SHP77 (cell line): ENCODE results near the gene COPS9.

ENCODE experiments used
- DNase-seq, 2 experiments: peaks; one replicate each; lab custom pipeline; 2025; lab: John Stamatoyannopoulos, UW

The COPS9 gene

DNA sequence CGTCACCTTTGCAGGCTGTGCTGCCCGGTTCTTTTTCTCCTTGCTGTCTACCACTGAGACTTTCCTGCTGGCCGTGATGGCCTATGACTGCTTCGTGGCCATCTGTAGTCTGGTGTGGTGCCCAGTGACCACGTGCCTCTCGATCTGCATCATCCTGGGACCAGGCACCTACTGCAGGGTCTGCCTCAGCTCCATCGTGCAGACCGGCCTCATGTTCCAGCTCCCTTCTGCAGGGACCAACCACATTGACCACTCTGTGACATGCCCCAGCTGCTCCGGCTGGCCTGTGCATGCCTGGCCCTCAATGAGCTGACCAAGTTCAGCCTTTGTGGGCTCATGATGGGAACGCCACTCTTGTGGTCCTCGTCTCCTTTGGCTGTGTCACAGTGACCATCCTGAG, 26.7 kb downstream of the COPS9 start:
- no peak for DNase-seq

- DNase-seq = no peak
These were observed 28.7 kb downstream of the COPS9 start for GRCh38 chr2:240107477-240107796.

DNA sequence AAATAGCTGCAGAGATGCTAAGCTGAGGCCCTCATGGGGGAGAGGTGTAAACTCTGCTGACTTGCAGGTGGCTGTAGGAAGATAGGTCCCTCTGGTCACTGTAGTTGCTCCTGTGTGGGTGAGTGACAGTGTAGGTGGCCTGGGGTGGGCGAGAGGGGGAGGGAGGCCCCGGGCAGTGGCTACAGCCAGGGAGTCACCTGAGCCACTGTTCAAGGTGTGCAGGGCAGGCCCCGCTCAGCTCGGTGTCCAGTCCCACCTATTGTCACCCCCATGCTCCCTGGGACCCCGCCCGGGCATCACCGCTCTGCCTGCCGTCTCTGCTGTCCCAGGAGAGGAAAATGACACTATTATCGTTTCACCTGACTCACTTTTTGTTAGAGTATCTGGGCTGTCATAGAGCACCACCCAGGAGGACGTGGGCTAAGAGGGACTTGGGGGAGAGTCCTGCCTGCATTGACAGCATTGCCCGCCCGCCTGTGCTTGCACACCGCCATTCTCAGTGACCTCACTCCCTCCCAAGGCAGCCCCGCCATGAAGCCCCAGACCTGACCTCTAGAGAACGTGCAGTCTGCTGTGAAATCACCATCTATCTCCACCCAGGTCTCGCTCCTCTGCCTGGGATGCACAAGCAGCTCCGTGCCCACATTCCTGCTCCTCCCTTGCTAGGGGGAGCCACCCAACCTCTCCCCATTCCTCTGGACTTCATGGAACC, 29.2 kb downstream of the COPS9 start:
- DNase-seq = no peak

DNA sequence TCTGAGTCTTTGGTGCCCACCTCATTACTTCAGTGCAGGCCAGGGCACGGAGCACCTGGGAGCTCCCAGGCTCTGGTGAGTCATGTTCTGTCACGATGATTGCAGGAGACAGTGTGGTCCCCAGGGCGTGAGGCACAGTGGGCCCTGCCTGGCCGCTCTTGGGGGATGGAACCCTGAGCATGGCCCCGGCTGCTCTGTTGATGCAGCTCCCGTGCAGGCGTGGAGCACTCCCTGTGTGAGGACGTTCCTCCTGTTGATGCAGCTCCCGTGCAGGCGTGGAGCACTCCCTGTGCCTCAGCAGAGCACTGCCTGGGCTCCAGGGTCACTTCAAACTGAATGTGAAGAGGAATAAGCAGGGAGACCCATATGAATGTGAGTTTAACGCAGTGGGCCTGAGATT, 30.1 kb downstream of the COPS9 start:
- DNase-seq = no peak

- DNase-seq = no peak
These were observed 33.0 kb downstream of the COPS9 start for GRCh38 chr2:240103136-240103535.

DNA sequence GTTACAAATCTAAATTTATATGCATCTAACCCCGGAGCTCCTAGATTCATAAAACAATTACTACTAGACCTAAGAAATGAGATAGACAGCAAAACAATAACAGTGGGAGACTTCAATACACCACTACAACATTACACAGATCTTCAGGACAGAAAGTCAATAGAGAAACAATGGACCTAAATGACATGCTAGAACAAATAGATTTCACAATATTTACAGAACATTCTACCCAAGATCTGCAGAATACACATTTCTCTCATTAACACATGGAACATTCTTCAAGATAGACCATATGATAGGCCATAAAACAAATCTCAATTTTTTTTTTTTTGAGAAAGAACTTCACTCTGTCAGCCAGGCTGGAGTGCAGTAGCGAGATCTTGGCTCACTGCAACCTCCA, 37.8 kb downstream of the COPS9 start:
- DNase-seq = no peak

DNA sequence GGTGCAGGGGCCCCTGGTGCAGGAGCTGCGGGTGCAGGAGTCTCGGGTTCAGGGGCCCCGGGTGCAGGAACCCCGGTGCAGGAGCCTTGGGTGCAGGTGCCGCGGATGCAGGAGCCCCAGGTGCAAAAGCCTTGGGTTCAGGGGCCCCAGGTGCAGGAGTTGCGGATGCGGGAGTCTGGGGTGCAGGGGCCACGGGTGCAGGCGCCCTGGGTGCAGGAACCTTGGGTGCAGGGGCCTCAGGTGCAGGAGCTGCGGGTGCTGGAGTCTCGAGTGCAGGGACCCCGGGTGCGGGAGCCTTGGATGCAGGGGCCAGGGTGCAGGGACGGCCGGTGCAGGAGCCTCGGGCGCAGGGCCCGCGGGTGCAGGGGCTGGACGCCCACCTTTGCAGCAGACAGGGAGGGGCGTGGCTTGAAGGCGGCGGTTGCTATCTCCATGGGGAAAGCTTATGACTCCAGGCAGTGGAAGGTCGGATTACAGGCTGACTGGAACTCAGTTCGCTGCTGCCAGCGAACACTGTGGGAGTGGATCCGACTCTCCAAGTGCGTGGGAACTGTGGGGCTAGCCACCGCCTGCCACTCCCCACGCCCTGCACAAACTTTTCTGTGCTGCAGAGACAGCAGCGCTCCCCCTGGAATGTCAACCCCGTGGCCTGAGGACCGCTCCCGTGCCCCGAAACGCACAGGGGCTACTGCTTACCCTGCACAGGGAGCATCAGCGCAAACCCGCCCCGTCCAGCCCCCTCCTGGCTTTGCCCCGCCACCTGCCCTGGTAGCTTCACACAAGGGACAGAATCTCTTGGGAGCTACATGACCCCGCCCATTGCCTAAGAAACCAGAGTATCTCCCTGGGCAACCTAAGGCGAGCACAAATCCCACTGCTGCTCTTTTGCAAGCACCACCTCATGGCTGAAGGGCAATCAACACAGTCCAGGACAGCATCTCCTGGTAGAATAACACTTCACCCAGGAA, 40.3 kb downstream of the COPS9 start:
- DNase-seq = no peak

DNA sequence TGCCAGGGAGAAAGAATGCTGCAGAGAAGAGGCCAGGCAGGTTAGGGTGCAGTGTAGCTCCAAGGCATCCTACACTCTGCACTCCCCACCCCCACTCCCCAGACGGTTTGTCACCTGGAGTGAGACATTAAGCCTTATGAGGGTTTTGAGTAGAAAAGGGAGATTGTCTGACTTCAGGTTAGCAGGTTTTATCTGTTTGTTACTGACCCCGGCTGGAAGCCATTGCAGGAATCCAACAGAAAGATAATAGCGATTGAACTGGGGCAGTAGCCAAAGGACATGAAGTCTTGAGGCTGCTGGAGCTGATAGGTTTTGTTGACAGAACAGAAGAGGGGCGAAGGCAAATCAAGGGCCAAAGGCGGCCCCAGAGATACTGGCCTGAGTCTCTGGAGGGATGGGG, 46.8 kb downstream of the COPS9 start:
- DNase-seq = no peak

DNA sequence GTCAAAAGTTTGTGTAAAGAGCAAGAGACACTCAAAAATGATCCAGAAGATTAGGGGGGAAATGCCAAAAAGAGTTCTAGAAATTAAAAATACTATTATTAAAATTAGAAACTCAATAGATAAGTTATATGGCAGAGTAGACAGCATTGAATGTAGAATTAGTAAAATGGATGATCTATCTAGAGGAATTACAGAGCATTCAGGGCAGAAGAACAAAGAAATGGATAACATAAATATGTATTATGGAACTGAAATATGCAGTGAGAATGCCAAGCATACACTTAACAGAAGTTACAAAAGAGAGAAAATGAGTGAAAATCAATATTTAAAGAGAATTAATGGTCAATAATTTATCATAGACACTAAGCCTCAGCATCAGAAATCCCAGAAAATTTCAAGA, 49.5 kb downstream of the COPS9 start:
- no peak for DNase-seq
